ENCODE data around the gene TLCD2. TPM values are rescaled to one million over a fixed set of nuclear protein-coding genes. Genes with fewer than 3 reads are reported as not detected.

TLCD2 gene
- total RNA-seq, 2 donors from 2014 or later = 7.3 to 8.3 TPM

DNA sequence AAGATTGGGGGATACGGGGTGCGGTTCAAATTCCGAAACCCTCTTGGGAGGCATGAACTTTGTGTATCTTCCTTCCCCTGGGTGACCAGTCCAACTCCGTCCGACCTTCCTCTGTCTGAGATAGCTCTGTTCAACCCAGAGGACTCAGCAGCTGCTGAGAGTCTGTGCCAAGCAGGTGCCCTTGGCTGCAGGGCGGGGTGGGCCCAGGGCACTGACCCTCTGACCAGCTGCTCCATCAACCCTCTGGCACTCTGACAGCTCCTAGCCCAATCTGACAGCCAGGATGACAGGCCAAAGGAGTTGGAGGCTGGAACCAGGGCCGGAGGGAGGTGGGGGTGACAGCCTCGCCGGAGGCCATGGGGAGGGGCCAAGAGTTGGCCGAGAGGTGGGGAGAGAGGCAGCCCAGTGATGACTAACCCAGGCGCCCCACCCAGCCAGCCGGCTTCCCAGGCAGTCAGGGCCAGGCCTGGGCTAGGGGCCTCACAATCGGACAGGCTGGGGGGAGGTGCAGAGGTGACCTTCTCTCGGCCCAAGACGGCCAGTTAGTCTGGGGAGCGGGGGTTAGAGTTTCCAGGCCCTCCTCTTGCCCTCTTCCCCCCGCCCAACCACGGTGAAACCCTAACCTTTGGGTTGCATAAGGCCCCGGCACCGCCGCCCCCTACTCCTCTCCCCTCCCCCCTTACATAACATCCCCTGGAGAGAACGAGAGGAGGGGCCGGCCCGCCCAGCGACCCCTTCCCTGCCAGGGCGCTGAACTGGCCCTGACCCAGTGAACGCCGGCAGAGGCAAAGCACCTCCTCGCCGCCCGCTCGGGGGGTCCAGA, 5.0 kb upstream of the TLCD2 start:
- H3K27ac ChIP-seq = peak overlapping the region; percentile 99 to 100
- H3K4me1 ChIP-seq (ENCODE audit: control insufficient read depth in 1 of 2, low read depth in 2 of 2) = peaks cover 32 to 45% of the 10 kb centered on the region in 2 donors
- peaks cover 17% of the 10 kb centered on the region for H3K36me3 ChIP-seq
- peak overlapping the region; percentile 99 for H3K4me3 ChIP-seq
- DNase-seq (ENCODE audit: low spot score) (peak; percentile 82), ATAC-seq (ENCODE audit: insufficient number of reproducible peaks, low FRiP score, low read depth) (peak; percentile 34)
- no peaks in the 10 kb centered on the region for H3K9me3 ChIP-seq
- TF ChIP-seq, protein P1, sequence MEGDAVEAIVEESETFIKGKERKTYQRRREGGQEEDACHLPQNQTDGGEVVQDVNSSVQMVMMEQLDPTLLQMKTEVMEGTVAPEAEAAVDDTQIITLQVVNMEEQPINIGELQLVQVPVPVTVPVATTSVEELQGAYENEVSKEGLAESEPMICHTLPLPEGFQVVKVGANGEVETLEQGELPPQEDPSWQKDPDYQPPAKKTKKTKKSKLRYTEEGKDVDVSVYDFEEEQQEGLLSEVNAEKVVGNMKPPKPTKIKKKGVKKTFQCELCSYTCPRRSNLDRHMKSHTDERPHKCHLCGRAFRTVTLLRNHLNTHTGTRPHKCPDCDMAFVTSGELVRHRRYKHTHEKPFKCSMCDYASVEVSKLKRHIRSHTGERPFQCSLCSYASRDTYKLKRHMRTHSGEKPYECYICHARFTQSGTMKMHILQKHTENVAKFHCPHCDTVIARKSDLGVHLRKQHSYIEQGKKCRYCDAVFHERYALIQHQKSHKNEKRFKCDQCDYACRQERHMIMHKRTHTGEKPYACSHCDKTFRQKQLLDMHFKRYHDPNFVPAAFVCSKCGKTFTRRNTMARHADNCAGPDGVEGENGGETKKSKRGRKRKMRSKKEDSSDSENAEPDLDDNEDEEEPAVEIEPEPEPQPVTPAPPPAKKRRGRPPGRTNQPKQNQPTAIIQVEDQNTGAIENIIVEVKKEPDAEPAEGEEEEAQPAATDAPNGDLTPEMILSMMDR (IDR thresholded peaks at IDR 0.05) = no peak
- H3K27me3 ChIP-seq (replicated peaks; ENCODE audit: insufficient read depth) = no peaks in the 10 kb centered on the region

DNA sequence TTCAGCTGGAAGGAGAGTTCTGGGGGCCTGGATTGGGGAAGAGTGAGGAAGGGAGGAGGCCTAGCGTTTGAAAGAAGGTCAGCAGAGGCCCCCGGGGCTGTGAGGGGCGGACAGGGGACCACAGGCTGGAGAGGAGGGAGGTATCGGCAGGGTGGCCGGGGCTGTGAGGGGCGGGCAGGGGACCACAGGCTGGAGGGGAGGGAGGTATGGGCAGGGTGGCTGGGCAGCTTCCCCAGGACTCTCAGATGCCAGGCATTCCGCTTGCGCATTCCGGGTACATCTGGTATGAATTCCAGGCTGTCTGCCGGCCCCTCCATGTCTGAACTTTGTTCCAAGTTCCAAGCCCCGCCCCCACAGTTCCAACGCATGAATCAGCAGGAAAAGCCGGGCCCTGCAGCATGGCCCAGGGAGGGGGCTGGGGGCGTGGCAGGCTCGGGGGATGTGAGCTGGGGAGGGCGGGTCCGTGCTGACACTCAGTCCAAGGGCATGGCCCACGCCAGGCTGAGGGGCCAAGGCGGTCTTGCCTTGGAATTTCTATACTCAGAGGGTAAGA, 4.3 kb upstream of the TLCD2 start:
- peaks cover 34 to 45% of the 10 kb centered on the region in 2 donors for H3K4me1 ChIP-seq (ENCODE audit: control insufficient read depth in 1 of 2, low read depth in 2 of 2)
- TF ChIP-seq, protein P1 (IDR thresholded peaks at IDR 0.05) = no peak
- ATAC-seq (ENCODE audit: insufficient number of reproducible peaks, low FRiP score, low read depth) (peak; percentile 22), DNase-seq (ENCODE audit: low spot score) (peak; percentile 99)
- peak overlapping the region; percentile 99 for H3K4me3 ChIP-seq
- H3K36me3 ChIP-seq = peaks cover 17% of the 10 kb centered on the region
- H3K9me3 ChIP-seq = no peaks in the 10 kb centered on the region
- no peaks in the 10 kb centered on the region for H3K27me3 ChIP-seq (replicated peaks; ENCODE audit: insufficient read depth)
- peak overlapping the region; percentile 99 to 100 for H3K27ac ChIP-seq

DNA sequence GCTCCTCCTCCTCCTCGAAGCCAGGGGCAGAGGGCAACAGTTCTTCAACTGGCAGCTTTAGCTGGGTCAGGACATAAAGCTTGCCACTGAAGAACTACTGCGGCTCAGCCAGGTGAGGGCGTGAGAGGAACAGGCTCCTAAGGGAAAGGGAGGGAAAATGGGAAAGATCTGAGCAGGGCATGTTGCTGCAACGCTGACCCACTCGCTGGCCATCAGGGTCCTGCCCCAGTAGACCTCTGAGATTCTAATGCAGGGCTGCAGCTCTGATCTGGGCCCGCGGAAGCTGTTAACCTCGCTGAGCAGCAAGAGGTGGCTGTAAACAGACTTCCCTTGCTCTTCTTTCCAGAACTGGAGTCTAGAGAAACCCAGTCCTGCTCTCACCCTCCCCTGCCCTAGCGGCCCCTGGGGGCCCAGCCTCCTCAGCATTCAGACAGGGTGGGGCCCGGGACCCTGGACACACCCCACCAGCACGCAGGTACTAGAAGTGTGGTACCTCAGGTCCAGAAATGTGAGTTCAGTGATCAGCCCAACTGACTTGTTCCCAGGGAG, 3.8 kb upstream of the TLCD2 start:
- Histone ChIP-seq H3K9me3 (no peaks in the 10 kb centered on the region), H3K36me3 (peaks cover 17% of the 10 kb centered on the region), H3K27ac (peak overlapping the region; percentile 60 to 100), H3K27me3 (replicated peaks; ENCODE audit: insufficient read depth) (no peaks in the 10 kb centered on the region), H3K4me3 (peak overlapping the region; percentile 99), H3K4me1 (ENCODE audit: control insufficient read depth in 1 of 2, low read depth in 2 of 2) (peaks cover 36 to 45% of the 10 kb centered on the region in 2 donors)
- DNase-seq (ENCODE audit: low spot score) (no peak), ATAC-seq (ENCODE audit: insufficient number of reproducible peaks, low FRiP score, low read depth) (no peak)
- TF ChIP-seq, protein P1 (IDR thresholded peaks at IDR 0.05) = no peak

DNA sequence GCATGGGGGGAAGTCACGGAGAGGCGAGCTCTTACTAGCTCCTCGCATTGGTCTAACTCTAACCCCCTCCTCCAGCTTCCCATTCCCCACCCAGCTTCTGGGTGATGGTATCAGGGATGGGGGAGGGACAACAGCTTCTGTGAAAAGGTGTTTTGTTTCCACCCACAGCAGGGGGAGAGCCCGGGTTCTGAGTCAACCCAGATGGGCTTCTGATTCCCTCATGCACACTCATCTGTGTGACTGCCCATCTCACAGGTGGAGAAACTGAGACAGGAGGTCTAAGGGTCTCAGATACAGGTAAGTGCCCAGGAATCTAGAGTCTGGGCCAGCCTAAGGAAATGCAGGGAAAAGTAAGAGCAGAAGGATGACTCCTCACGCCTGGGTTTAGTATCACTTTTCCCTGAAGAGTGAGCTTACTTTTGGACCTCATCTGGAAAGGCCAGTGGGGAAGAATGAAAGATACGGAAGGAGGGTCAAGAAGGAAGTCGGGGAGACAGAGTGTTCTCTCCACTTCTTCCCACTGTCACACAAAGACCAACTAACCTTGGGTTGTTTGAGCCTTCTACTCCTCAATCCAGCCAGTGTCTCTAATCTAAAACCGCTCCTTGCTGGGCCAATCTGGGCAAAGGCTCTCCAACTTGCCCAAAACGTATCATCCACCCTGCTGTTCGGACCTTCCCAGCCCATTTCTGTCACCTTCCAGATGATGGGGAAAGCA, 3.1 kb upstream of the TLCD2 start:
- Histone ChIP-seq H3K9me3 (no peaks in the 10 kb centered on the region), H3K4me1 (ENCODE audit: control insufficient read depth in 1 of 2, low read depth in 2 of 2) (peaks cover 34 to 43% of the 10 kb centered on the region in 2 donors), H3K27ac (peak overlapping the region; percentile 60 to 100), H3K36me3 (peaks cover 17% of the 10 kb centered on the region), H3K4me3 (peak overlapping the region; percentile 99), H3K27me3 (replicated peaks; ENCODE audit: insufficient read depth) (no peaks in the 10 kb centered on the region)
- no peak for ATAC-seq (ENCODE audit: insufficient number of reproducible peaks, low FRiP score, low read depth)
- DNase-seq (ENCODE audit: low spot score) = no peak
- TF ChIP-seq, protein P1 (IDR thresholded peaks at IDR 0.05) = no peak

DNA sequence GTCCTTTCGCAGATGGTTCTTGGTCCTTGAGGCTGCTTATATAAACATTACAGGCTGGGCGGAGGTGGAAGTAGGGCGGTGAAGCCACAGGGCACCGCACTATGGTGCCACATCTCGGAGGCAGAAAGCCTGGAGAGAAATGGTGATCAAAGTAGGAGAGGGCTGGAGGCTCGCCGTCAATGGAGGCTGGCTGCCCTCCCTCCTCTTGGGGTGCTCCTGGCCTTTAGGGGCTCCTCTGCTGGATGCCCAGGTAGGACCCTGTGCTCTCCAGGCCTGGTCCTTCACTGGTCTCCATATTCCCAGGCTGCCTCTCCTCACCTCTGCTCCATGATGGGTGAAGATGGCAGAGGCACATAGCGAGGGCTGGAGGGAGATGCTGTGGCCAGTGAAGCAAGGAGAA, 2.1 kb upstream of the TLCD2 start:
- DNase-seq (ENCODE audit: low spot score) = no peak
- H3K9me3 ChIP-seq = no peaks in the 10 kb centered on the region
- no peak overlapping the region for H3K27ac ChIP-seq
- H3K4me3 ChIP-seq = peak overlapping the region; percentile 99
- H3K27me3 ChIP-seq (replicated peaks; ENCODE audit: insufficient read depth) = no peaks in the 10 kb centered on the region
- peaks cover 17% of the 10 kb centered on the region for H3K36me3 ChIP-seq
- ATAC-seq (ENCODE audit: insufficient number of reproducible peaks, low FRiP score, low read depth) = no peak
- peaks cover 29 to 35% of the 10 kb centered on the region in 2 donors for H3K4me1 ChIP-seq (ENCODE audit: control insufficient read depth in 1 of 2, low read depth in 2 of 2)
- TF ChIP-seq, protein P1 (IDR thresholded peaks at IDR 0.05) = no peak

All from thoracic aorta (tissue), 2 donors.